Uterus (tissue), 2 donors: ENCODE measurements around the gene ZNF831.

ENCODE experiments used
- POLR2A ChIP-seq, 2 donors: fragments of 450-650 bp; IDR thresholded peaks; one replicate each; pipeline ENCODE4 v1.6.1; 2016; ENCODE audit warnings: antibody characterized with exemption in 2 of 2, mild to moderate bottlenecking in 1 of 2, moderate library complexity in 1 of 2
- TF ChIP-seq, protein P1 (sequence below), 4 experiments: fragments of 200-600 bp in 2 of 4; fragments of 450-650 bp in 2 of 4; sonication (generic) in 2 of 4; IDR thresholded peaks; one replicate each; pipeline ENCODE4 v1.5.1; 2016 to 2019; ENCODE audit warnings: antibody characterized with exemption in 4 of 4, mild to moderate bottlenecking in 2 of 4, moderate library complexity in 1 of 4

DNA sequence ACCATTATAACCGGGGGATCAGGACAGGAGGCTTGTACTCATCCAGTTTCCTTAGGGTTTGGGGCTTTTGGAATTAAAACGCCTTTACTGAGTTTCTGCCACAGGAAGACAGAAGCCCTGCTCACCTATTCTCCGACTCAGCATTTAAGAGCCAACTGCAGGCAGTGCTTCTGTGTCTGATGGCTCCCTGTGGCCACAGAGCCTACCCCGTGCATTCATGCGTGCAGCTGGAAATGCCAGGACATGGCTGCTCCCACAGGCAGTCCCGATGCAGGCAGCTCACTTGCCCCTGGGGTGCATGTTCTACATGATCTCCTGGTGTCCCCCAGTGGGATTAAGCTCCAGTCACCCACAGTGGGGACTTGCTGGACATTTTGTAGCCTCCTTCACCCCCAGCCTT lies 22.2 kb downstream of the ZNF831 start:
- no peak for TF ChIP-seq POLR2A (IDR thresholded peaks at IDR 0.05)
- TF ChIP-seq, protein P1, sequence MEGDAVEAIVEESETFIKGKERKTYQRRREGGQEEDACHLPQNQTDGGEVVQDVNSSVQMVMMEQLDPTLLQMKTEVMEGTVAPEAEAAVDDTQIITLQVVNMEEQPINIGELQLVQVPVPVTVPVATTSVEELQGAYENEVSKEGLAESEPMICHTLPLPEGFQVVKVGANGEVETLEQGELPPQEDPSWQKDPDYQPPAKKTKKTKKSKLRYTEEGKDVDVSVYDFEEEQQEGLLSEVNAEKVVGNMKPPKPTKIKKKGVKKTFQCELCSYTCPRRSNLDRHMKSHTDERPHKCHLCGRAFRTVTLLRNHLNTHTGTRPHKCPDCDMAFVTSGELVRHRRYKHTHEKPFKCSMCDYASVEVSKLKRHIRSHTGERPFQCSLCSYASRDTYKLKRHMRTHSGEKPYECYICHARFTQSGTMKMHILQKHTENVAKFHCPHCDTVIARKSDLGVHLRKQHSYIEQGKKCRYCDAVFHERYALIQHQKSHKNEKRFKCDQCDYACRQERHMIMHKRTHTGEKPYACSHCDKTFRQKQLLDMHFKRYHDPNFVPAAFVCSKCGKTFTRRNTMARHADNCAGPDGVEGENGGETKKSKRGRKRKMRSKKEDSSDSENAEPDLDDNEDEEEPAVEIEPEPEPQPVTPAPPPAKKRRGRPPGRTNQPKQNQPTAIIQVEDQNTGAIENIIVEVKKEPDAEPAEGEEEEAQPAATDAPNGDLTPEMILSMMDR (IDR thresholded peaks at IDR 0.05): no peak
